DND-41 (cell line): Measurements from ENCODE around the gene DENND1A.

Experiments used
- EZH2 ChIP-seq: IDR thresholded peaks from 3 replicates; pipeline ENCODE4 v1.6.1; 2012; ENCODE audit warnings: borderline replicate concordance, low read depth, mild to moderate bottlenecking, moderate library complexity, low read length, inconsistent platforms; ENCODE audit not compliant: severe bottlenecking
- TF ChIP-seq, protein P1 (sequence below): IDR thresholded peaks from 2 replicates; pipeline ENCODE4 v1.5.1; 2012; ENCODE audit warnings: borderline replicate concordance, low read length, moderate library complexity, mild to moderate bottlenecking; ENCODE audit not compliant: poor library complexity, severe bottlenecking; ENCODE audit errors: extremely low read depth

DNA sequence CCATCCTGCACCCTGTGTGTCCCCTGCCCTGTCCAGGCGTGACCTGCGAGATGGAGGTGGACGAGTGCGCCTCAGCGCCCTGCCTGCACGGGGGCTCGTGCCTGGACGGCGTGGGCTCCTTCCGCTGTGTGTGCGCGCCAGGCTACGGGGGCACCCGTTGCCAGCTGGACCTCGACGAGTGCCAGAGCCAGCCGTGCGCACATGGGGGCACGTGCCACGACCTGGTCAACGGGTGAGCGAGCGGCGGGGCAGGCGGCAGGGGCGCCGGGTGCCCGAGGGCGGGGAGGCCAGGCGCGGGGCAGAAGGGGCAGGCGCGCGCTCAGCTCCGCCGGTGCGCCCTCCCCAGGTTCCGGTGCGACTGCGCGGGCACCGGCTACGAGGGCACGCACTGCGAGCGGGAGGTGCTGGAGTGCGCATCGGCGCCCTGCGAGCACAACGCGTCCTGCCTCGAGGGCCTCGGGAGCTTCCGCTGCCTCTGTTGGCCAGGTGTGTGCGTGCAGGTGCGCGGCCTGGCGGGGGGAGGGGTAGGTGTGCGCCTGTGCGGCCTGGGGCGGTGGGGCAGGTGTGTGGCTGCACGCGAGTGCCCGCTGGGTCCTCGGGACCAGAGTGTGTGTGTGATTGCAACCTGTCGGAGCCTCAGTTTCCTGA lies 563.9 kb downstream of the DENND1A start:
- TF ChIP-seq, protein P1, sequence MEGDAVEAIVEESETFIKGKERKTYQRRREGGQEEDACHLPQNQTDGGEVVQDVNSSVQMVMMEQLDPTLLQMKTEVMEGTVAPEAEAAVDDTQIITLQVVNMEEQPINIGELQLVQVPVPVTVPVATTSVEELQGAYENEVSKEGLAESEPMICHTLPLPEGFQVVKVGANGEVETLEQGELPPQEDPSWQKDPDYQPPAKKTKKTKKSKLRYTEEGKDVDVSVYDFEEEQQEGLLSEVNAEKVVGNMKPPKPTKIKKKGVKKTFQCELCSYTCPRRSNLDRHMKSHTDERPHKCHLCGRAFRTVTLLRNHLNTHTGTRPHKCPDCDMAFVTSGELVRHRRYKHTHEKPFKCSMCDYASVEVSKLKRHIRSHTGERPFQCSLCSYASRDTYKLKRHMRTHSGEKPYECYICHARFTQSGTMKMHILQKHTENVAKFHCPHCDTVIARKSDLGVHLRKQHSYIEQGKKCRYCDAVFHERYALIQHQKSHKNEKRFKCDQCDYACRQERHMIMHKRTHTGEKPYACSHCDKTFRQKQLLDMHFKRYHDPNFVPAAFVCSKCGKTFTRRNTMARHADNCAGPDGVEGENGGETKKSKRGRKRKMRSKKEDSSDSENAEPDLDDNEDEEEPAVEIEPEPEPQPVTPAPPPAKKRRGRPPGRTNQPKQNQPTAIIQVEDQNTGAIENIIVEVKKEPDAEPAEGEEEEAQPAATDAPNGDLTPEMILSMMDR = no peak
- TF ChIP-seq EZH2 = no peak
